OCI-M1 (cell line): ENCODE results near the gene NUP85.
"Not testable (repeated sequence)": the region's sequence is repeated elsewhere in the genome, so short reads cannot be mapped to it uniquely, and the experiment has no call there.

Experiments used
- DNase-seq: peaks from one replicate; lab custom pipeline; 2025; lab: John Stamatoyannopoulos, UW

NUP85 gene

GRCh38 chr17:75205793-75206163 lies 299 bp downstream of the NUP85 start:
- DNase-seq: no peak

GRCh38 chr17:75207050-75207407 lies 1.6 kb downstream of the NUP85 start:
- not testable (repeated sequence) for DNase-seq

- no peak for DNase-seq
Measured at GRCh38 chr17:75207760-75208159, 2.3 kb downstream of the NUP85 start.

- DNase-seq: no peak
Measured at GRCh38 chr17:75208161-75208560, 2.7 kb downstream of the NUP85 start.

- DNase-seq: no peak
Measured at GRCh38 chr17:75209061-75209460, 3.6 kb downstream of the NUP85 start.

GRCh38 chr17:75218131-75218530 lies 12.7 kb downstream of the NUP85 start:
- DNase-seq: no peak

GRCh38 chr17:75219815-75220214 lies 14.3 kb downstream of the NUP85 start:
- no peak for DNase-seq

GRCh38 chr17:75225016-75225415 lies 19.5 kb downstream of the NUP85 start:
- no peak for DNase-seq

GRCh38 chr17:75227729-75228128 lies 22.2 kb downstream of the NUP85 start:
- no peak for DNase-seq

- no peak for DNase-seq
Measured at GRCh38 chr17:75228305-75228704, 22.8 kb downstream of the NUP85 start.

- no peak for DNase-seq
Measured at GRCh38 chr17:75228847-75229246, 23.4 kb downstream of the NUP85 start.

GRCh38 chr17:75231071-75231470 lies 25.6 kb downstream of the NUP85 start:
- DNase-seq: no peak

- no peak for DNase-seq
Measured at GRCh38 chr17:75231741-75232464, 26.4 kb downstream of the NUP85 start.

GRCh38 chr17:75232786-75233185 lies 27.3 kb downstream of the NUP85 start:
- no peak for DNase-seq

- DNase-seq: no peak
Measured at GRCh38 chr17:75237100-75238014, 31.9 kb downstream of the NUP85 start.

GRCh38 chr17:75238020-75238580 lies 32.6 kb downstream of the NUP85 start:
- no peak for DNase-seq

GRCh38 chr17:75238684-75239191 lies 33.3 kb downstream of the NUP85 start:
- peak; percentile 68 for DNase-seq

- DNase-seq: no peak
Measured at GRCh38 chr17:75239214-75239613, 33.7 kb downstream of the NUP85 start.

- DNase-seq: no peak
Measured at GRCh38 chr17:75239778-75240393, 34.4 kb downstream of the NUP85 start.

- peak; percentile 36 for DNase-seq
Measured at GRCh38 chr17:75240394-75241142, 35.1 kb downstream of the NUP85 start.

- DNase-seq: no peak
Measured at GRCh38 chr17:75241143-75241430, 35.6 kb downstream of the NUP85 start.

GRCh38 chr17:75241502-75241901 lies 36.0 kb downstream of the NUP85 start:
- no peak for DNase-seq
